Right lobe of liver (tissue), 6 donors: Measurements from ENCODE around the gene MYO1D. TPM values are rescaled to one million over a fixed set of nuclear protein-coding genes. Genes with fewer than 3 reads are reported as not detected.

ENCODE experiments used
- ATAC-seq, 4 donors: fragments of 200-7000 bp; cut with Tn5 transposase; one replicate each; pipeline ENCODE4 v1.9.1; 2020; ENCODE audit warnings: mild to moderate bottlenecking in 4 of 4, moderate library complexity in 4 of 4
- DNase-seq, 3 donors: peaks; one replicate each; pipeline ENCODE4 v3.0.0-alpha.2; 2020
- H3K27ac ChIP-seq, 3 donors: fragments of 200-600 bp; one replicate each; pipeline ENCODE4 v1.8.0; 2022
- H3K27me3 ChIP-seq, 2 donors: fragments of 200-600 bp; one replicate each; pipeline ENCODE4 v1.8.0; 2022
- H3K36me3 ChIP-seq, 4 donors: fragments of 200-600 bp; sonication (generic) in 1 of 4; one replicate each; pipeline versions ENCODE4 v1.5.1 to v1.8.0; 2017 to 2022; ENCODE audit warnings: control low read depth in 1 of 4
- H3K4me1 ChIP-seq, 4 donors: fragments of 200-600 bp; sonication (generic) in 1 of 4; one replicate each; pipeline versions ENCODE4 v1.5.1 to v1.8.0; 2017 to 2022; ENCODE audit warnings: control low read depth in 1 of 4
- H3K4me3 ChIP-seq, 3 donors: fragments of 200-600 bp; one replicate each; pipeline ENCODE4 v1.8.0; 2022
- H3K9me3 ChIP-seq, 4 donors: fragments of 200-600 bp; sonication (generic) in 1 of 4; one replicate each; pipeline versions ENCODE4 v1.5.1 to v1.8.0; 2017 to 2022; ENCODE audit warnings: control low read depth in 1 of 4
- CTCF ChIP-seq, 4 donors: fragments of 200-600 bp in 3 of 4; fragments of 450-650 bp in 1 of 4; IDR thresholded peaks; one replicate each; pipeline versions ENCODE4 v1.5.1 to v1.8.0; 2016 to 2022; ENCODE audit warnings: antibody characterized with exemption in 4 of 4, mild to moderate bottlenecking in 2 of 4
- POLR2A ChIP-seq: fragments of 450-650 bp; IDR thresholded peaks from one replicate; pipeline ENCODE4 v1.6.1; 2017; ENCODE audit warnings: antibody characterized with exemption, mild to moderate bottlenecking
- WGBS: methylation state at CpG from one replicate; pipeline ENCODE4 v1.1.6; 2018; ENCODE audit warnings: low coverage, low lambda C conversion rate; ENCODE audit not compliant: insufficient coverage; ENCODE audit errors: missing lambda C conversion rate; 5-methylcytosine and 5-hydroxymethylcytosine counted together
- intact Hi-C, 2 donors: fragments of 100-400 bp; cut with DNase I; formaldehyde crosslinking; loops; one replicate each; pipeline versions ENCODE4 v1.11.2 to v1.14.1; 2022
- total RNA-seq, 6 experiments: library from RNA; depleted of rRNA in 2 of 6; stranded (reverse); fragments of >200 nt in 2 of 6; fragmentation: NEBNext Ultra II Directional in 3 of 6; extraction: Animal tissue kit (Norgen Biotek cat#: 25700) in 3 of 6; gene quantifications; one replicate each; pipeline versions ENCODE4 v1.1.0 to v1.2.4, GENCODE V29; 2016 to 2023
- donor health status: DM: no; HTN: yes; CAD: no.
- donor health status: DM: no; HTN: no; CAD: no.
- donor health status: DM: no; HTN: no; CAD: no.
- donor health status: DM: no; HTN: yes; CAD: no.
- donor health status: DM: no; HTN: yes; CAD: no.

MYO1D gene
- total RNA-seq, 6 experiments from 2014 or later: 17.6 to 25.7 (median 21.0) TPM

GRCh38 chr17:32627239-32627996, 249.5 kb downstream of the MYO1D start:
- no peak for TF ChIP-seq POLR2A
- TF ChIP-seq CTCF (IDR thresholded peaks at IDR 0.05): no peak
- Histone ChIP-seq H3K27ac (peak overlapping the region in 1 of 3 donors; percentile 30), H3K36me3 (no peaks in the 10 kb centered on the region), H3K9me3 (no peaks in the 10 kb centered on the region), H3K4me3 (no peak overlapping the region), H3K27me3 (no peaks in the 10 kb centered on the region), H3K4me1 (peaks cover 0 to 17% (median 5%) of the 10 kb centered on the region in 4 donors)
- DNase-seq: peak in 1 of 3 donors; percentile 52
- 62% methylated on average over 10 of the region's 15 CpGs for WGBS
- intact Hi-C loops: no loop called here
- peak; percentile 70 to 81 (median 76) for ATAC-seq

- Histone ChIP-seq H3K4me3 (no peak overlapping the region), H3K36me3 (no peaks in the 10 kb centered on the region), H3K9me3 (no peaks in the 10 kb centered on the region), H3K27me3 (no peaks in the 10 kb centered on the region), H3K27ac (no peak overlapping the region), H3K4me1 (peaks cover 0 to 17% (median 5%) of the 10 kb centered on the region in 4 donors)
- WGBS: 57% methylated on average over 6 of the region's 6 CpGs
- intact Hi-C loops: no loop called here
- ATAC-seq (no peak), DNase-seq (no peak)
- TF ChIP-seq CTCF (IDR thresholded peaks at IDR 0.05): no peak
- no peak for TF ChIP-seq POLR2A
Observed at GRCh38 chr17:32626379-32626791, 250.5 kb downstream of the MYO1D start.

- DNase-seq (no peak), ATAC-seq (no peak)
- Histone ChIP-seq H3K4me3 (no peak overlapping the region), H3K4me1 (peaks cover 0 to 17% (median 5%) of the 10 kb centered on the region in 4 donors), H3K36me3 (no peaks in the 10 kb centered on the region), H3K27me3 (no peaks in the 10 kb centered on the region), H3K27ac (no peak overlapping the region), H3K9me3 (no peaks in the 10 kb centered on the region)
- intact Hi-C loops: no loop called here
- 75% methylated on average over 5 of the region's 7 CpGs for WGBS
- TF ChIP-seq CTCF (IDR thresholded peaks at IDR 0.05): no peak
- no peak for TF ChIP-seq POLR2A
Observed at GRCh38 chr17:32625971-32626370, 251.0 kb downstream of the MYO1D start.

GRCh38 chr17:32623196-32623595, 253.7 kb downstream of the MYO1D start:
- H3K27me3 ChIP-seq: no peaks in the 10 kb centered on the region
- peaks cover 0 to 13% (median under 1%) of the 10 kb centered on the region in 4 donors for H3K4me1 ChIP-seq
- no peak overlapping the region for H3K4me3 ChIP-seq
- no peaks in the 10 kb centered on the region for H3K36me3 ChIP-seq
- ATAC-seq: no peak
- no peak overlapping the region for H3K27ac ChIP-seq
- no peaks in the 10 kb centered on the region for H3K9me3 ChIP-seq
- 38% methylated on average over 2 of the region's 2 CpGs for WGBS
- intact Hi-C loops: no loop called here
- TF ChIP-seq CTCF (IDR thresholded peaks at IDR 0.05) (no peak), POLR2A (no peak)
- no peak for DNase-seq
